ENCODE results near the gene KASH5. TPM values are rescaled to one million over a fixed set of nuclear protein-coding genes. Genes with fewer than 3 reads are reported as not detected.

Gene KASH5
- total RNA-seq, 1 experiment from 2014 or later, result not detected

GRCh38 chr19:49440439-49441209, 52.6 kb downstream of the KASH5 start:
- Histone ChIP-seq H3T11ph (ENCODE audit: low read length) (no peak overlapping the region), H2BK15ac (ENCODE audit: low read depth, low read length) (no peak overlapping the region), H3K4ac (ENCODE audit: low read depth, low read length) (no peak overlapping the region), H3K9me3 (ENCODE audit: control insufficient read depth, low read depth, low read length) (no peaks in the 10 kb centered on the region), H3K23ac (ENCODE audit: insufficient read length, low read depth, low read length) (no peak overlapping the region), H3K18ac (ENCODE audit: insufficient read length, low read depth, low read length) (no peak overlapping the region), H4K20me1 (ENCODE audit: control insufficient read depth, insufficient read depth, insufficient read length) (no peaks in the 10 kb centered on the region), H4K8ac (replicated peaks; ENCODE audit: insufficient read length, low read depth, low read length) (no peak overlapping the region), H4K5ac (ENCODE audit: insufficient read length, low read depth, low read length) (no peak overlapping the region), H3K56ac (ENCODE audit: insufficient read length, low read depth, low read length) (no peak overlapping the region), H3K79me1 (ENCODE audit: insufficient read depth, low read depth, low read length, poor library complexity, severe bottlenecking) (no peaks in the 10 kb centered on the region), H3K4me2 (ENCODE audit: insufficient read depth, insufficient read length, low read length) (peak overlapping the region; percentile 83), H2AK5ac (ENCODE audit: insufficient read length, low read length) (no peak overlapping the region), H2AFZ (ENCODE audit: low read length) (no peak overlapping the region), H3K79me2 (ENCODE audit: insufficient read depth, low read length) (no peaks in the 10 kb centered on the region), H3K4me1 (ENCODE audit: insufficient read depth, low read length) (no peaks in the 10 kb centered on the region), H3K14ac (ENCODE audit: insufficient read depth, low read length) (no peak overlapping the region), H3K23me2 (ENCODE audit: insufficient read length, low read depth, low read length, poor library complexity, severe bottlenecking) (peaks cover 21% of the 10 kb centered on the region), H2BK5ac (ENCODE audit: insufficient read length, low read length) (no peak overlapping the region), H2BK20ac (ENCODE audit: low read depth, low read length, poor library complexity, severe bottlenecking) (no peak overlapping the region), H3K27ac (ENCODE audit: insufficient read length, low read depth, low read length) (no peak overlapping the region), H3K9ac (ENCODE audit: extremely low read depth, insufficient read length, low read length) (no peak overlapping the region), H4K91ac (ENCODE audit: insufficient read length, low read depth, low read length) (no peak overlapping the region), H2BK12ac (ENCODE audit: insufficient read length, low read depth, low read length) (no peak overlapping the region), H2BK120ac (ENCODE audit: low read depth, low read length, poor library complexity, severe bottlenecking) (no peak overlapping the region), H3K27me3 (ENCODE audit: insufficient read depth, low read length) (peaks cover 34% of the 10 kb centered on the region; the same call in 1 of the 2 replicates)
- H3K27ac Mint-ChIP-seq, result no peak overlapping the region
- H3K4me3 Mint-ChIP-seq, result peak overlapping the region; percentile 52 to 84
- no peak for DNase-seq
- WGBS (ENCODE audit: extremely low coverage, insufficient read length, low lambda C conversion rate), result no CpG with 5 or more reads among the region's 19 CpGs
- peaks cover 25 to 47% of the 10 kb centered on the region in 2 experiments for H3K4me1 Mint-ChIP-seq
- peaks cover 0 to 2% (median 0%) of the 10 kb centered on the region in 3 experiments; a peak in 1 of 7 replicates for H3K36me3 Mint-ChIP-seq (ENCODE audit: insufficient read depth in 1 of 3, low read depth in 3 of 3)
- peaks cover 63% of the 10 kb centered on the region for H3K27me3 Mint-ChIP-seq (ENCODE audit: low read depth)
- no peak for TF ChIP-seq CTCF (conservative IDR thresholded peaks at IDR 0.05)
- H3K9me3 Mint-ChIP-seq, result peaks cover 0 to 3% of the 10 kb centered on the region in 2 experiments; a peak in 2 of 5 replicates
